GM23338 (cell line): Measurements from ENCODE around the gene TCF12.

Source experiments
- CREB1 ChIP-seq: fragments of 250-450 bp; sonication (Bioruptor Pico); IDR thresholded peaks from 2 replicates; pipeline ENCODE4 v1.5.0; 2020; ENCODE audit warnings: low read depth, mild to moderate bottlenecking, moderate library complexity
- EZH2 ChIP-seq: fragments of 200-600 bp; sonication (generic); IDR thresholded peaks from one replicate; pipeline ENCODE4 v1.8.0; 2017; ENCODE audit warnings: antibody characterized with exemption, mild to moderate bottlenecking, low read depth; ENCODE audit not compliant: unreplicated experiment
- EZH2phosphoT487 ChIP-seq: fragments of 200-600 bp; sonication (generic); IDR thresholded peaks from one replicate; pipeline ENCODE4 v1.8.1; 2018; ENCODE audit warnings: antibody characterized with exemption; ENCODE audit not compliant: unreplicated experiment
- JUNB ChIP-seq: IDR thresholded peaks from one replicate; pipeline ENCODE4 v1.6.1; 2016; ENCODE audit warnings: antibody characterized with exemption; ENCODE audit not compliant: unreplicated experiment
- POLR2AphosphoS5 ChIP-seq: IDR thresholded peaks from 2 replicates; pipeline ENCODE4 v1.6.1; 2016; ENCODE audit warnings: antibody characterized with exemption, low read depth
- TF ChIP-seq, protein P1 (sequence below), 2 experiments: fragments of 200-600 bp in 1 of 2; sonication (generic) in 1 of 2; conservative IDR thresholded peaks; 2 replicates each; pipeline versions ENCODE4 v1.5.1 to v1.6.1; 2016 to 2017; ENCODE audit warnings: antibody characterized with exemption in 2 of 2, low read depth in 2 of 2, mild to moderate bottlenecking in 2 of 2, moderate library complexity in 1 of 2
- TF ChIP-seq, protein P2 (sequence below): IDR thresholded peaks from one replicate; pipeline ENCODE4 v1.6.1; 2018; ENCODE audit warnings: antibody characterized with exemption; ENCODE audit not compliant: unreplicated experiment

DNA sequence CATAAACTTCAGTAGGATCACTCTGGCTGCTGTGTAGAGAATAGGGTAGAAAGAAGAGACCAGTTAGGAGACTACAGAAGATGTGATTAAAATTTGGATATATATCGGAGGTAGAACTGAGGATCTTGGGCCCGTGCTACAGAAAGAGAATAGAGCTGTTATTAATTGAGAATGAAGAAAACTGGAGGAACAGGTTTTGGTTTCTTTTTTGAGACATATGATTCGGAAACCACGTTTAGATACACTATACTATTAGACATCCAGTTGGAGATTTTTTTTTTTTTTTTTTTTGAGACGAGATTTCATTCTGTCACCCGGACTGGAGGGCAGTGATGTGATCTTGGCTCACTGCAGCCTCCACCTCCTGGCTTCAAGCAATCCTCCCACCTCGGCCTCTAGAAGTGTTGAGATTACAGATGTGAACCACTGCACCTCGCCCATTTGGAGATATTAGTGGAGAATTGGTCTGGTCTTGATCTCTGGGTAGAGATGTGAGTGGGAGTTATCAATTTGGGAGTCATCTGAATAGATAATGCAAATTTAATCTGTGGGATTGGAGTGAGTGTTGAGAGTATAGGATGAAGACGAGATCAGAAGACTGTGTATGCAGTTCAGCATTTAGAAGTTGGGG lies 50.9 kb downstream of the TCF12 start:
- TF ChIP-seq, protein P1, sequence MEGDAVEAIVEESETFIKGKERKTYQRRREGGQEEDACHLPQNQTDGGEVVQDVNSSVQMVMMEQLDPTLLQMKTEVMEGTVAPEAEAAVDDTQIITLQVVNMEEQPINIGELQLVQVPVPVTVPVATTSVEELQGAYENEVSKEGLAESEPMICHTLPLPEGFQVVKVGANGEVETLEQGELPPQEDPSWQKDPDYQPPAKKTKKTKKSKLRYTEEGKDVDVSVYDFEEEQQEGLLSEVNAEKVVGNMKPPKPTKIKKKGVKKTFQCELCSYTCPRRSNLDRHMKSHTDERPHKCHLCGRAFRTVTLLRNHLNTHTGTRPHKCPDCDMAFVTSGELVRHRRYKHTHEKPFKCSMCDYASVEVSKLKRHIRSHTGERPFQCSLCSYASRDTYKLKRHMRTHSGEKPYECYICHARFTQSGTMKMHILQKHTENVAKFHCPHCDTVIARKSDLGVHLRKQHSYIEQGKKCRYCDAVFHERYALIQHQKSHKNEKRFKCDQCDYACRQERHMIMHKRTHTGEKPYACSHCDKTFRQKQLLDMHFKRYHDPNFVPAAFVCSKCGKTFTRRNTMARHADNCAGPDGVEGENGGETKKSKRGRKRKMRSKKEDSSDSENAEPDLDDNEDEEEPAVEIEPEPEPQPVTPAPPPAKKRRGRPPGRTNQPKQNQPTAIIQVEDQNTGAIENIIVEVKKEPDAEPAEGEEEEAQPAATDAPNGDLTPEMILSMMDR (conservative IDR thresholded peaks at IDR 0.05; ENCODE audit: low read depth in 2 of 2), result no peak
- TF ChIP-seq, protein P2, sequence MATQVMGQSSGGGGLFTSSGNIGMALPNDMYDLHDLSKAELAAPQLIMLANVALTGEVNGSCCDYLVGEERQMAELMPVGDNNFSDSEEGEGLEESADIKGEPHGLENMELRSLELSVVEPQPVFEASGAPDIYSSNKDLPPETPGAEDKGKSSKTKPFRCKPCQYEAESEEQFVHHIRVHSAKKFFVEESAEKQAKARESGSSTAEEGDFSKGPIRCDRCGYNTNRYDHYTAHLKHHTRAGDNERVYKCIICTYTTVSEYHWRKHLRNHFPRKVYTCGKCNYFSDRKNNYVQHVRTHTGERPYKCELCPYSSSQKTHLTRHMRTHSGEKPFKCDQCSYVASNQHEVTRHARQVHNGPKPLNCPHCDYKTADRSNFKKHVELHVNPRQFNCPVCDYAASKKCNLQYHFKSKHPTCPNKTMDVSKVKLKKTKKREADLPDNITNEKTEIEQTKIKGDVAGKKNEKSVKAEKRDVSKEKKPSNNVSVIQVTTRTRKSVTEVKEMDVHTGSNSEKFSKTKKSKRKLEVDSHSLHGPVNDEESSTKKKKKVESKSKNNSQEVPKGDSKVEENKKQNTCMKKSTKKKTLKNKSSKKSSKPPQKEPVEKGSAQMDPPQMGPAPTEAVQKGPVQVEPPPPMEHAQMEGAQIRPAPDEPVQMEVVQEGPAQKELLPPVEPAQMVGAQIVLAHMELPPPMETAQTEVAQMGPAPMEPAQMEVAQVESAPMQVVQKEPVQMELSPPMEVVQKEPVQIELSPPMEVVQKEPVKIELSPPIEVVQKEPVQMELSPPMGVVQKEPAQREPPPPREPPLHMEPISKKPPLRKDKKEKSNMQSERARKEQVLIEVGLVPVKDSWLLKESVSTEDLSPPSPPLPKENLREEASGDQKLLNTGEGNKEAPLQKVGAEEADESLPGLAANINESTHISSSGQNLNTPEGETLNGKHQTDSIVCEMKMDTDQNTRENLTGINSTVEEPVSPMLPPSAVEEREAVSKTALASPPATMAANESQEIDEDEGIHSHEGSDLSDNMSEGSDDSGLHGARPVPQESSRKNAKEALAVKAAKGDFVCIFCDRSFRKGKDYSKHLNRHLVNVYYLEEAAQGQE, result no peak
- TF ChIP-seq EZH2, result no peak
- TF ChIP-seq EZH2phosphoT487, result no peak
- no peak for TF ChIP-seq POLR2AphosphoS5
- TF ChIP-seq JUNB, result no peak
- TF ChIP-seq CREB1 (CRISPR knock-in tag), result no peak
